Measurements from ENCODE around the gene HOATZ.

The HOATZ gene

DNA sequence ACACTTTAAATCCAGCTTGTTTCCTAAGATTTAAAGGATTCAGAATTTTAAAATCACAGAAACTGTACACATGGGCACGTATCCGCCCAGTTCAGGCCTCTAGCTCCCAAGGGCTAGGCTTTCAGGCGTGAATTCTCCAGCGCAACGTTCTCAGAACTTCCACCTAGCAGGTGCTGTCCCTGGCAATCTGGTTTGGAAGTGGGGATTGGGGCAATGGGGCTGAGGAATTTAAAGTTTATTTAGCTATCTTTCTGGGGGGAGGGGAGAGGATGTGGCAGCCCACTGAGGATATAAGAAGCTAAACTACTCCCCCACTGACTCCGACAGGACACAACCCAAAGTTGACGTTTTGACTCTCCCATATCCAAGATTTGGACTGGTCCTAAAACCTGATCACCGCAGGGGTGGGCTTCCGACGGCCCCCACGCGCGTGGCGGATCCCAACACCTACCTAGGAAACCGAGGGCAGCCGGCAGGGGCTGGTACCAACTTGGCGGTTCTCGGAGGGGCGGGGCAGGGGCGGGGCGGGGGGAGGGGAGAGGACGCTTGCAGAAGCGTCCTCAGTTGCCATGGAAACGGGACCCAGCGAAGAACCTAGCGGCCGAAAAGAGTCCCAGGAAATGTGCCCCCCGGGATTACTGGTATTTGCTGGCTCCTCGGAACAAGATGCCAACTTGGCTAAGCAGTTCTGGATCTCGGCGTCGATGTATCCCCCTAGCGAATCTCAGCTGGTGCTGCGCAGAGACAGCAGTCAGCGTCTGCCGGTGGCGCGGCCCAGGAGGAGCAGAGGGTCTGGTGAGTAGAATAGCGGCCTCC is at the start of gene HOATZ:
TSS of gene HOATZ (plus strand) at position 563 of the 816 bp plus-strand sequence. CDS start at position 570, 7 bp downstream.
- DNase-seq (ENCODE audit: low read depth), result no peak

DNA sequence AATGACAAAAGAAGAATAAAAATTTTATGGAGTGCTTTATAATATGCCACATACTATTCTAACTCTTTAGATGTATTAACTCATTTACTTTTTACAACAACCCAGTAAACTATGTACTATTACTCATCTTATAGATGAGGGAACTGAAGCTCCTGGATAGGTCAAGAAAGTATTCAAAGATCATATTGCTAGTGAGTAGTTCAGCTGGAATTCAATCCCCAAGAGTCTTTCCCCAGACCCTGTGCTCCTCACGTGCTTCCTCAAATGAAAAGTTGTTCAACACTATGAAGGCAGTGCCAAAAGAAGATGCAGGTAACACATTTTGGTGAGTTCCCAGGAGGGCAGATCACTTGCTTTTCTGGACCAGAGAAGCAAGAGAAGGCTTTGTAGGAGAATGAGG is 49.2 kb upstream of the HOATZ start:
- DNase-seq (ENCODE audit: low read depth), result no peak

DNA sequence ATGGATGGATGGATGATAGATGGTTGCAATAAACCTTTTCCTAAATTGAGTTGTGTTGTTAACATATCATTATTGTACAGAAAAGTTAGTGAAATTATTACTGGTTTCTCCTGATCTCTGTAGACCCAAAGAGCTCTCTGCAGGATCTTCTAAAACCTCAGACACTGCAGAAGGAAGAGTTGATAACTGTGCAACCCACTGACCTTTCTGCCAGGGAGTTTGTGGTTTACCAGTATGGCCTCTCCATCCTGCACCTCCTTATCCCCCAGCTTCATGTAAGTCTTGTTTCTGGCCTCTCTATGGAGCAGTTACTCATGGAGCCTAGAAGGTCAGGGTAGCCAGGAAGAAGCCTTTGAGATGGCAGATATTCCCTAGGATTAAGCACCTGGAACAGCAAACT is 48.0 kb upstream of the HOATZ start:
- no peak for DNase-seq (ENCODE audit: low read depth)

- no peak for DNase-seq (ENCODE audit: low read depth)
Measured at GRCh38 chr11:111469200-111469599, 45.4 kb upstream of the HOATZ start.

DNA sequence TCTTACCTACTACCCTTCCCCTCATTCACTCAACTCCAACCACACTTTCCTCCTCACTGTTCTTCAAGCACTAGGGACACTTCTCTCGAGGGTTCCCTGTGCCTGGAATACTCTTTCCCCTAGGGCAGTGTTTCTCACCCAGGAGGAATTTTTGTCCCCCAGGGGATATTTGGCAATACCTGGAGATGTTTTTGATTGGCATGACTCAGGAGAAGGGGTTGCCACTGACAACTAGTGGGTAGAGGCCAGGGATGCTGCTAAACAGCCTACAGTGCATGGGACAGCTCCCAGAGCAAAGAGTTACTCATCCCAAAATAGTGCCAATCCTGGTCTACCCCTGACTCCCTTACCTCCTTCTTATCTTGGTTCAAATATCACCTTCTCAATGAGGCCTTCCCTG is 42.4 kb upstream of the HOATZ start:
- DNase-seq (ENCODE audit: low read depth), result no peak

DNA sequence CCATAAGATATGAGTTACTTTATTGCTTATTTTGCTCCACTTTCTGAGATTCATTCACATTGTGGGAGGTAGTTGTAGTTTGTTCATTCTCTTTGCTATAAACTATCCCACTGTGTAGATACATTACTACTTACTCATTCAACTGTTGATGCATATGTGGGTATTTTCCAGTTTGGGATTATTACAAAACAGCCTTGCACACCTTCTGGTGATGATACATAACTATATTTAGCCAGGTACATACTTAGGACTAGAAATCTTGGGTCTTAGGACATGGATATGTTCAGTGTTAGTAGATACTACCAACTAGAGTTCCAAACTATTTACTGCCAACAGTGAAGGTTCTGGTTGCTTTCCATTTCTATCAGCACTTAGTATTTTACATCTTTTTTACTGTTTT is 40.1 kb upstream of the HOATZ start:
- DNase-seq (ENCODE audit: low read depth), result no peak

- DNase-seq (ENCODE audit: low read depth), result no peak
Measured at GRCh38 chr11:111476366-111476765, 38.2 kb upstream of the HOATZ start.

GRCh38 chr11:111476956-111477355 is 37.6 kb upstream of the HOATZ start:
- DNase-seq (ENCODE audit: low read depth), result no peak

GRCh38 chr11:111477898-111478297 is 36.7 kb upstream of the HOATZ start:
- DNase-seq (ENCODE audit: low read depth), result no peak

GRCh38 chr11:111479666-111480065 is 34.9 kb upstream of the HOATZ start:
- DNase-seq (ENCODE audit: low read depth), result no peak

DNA sequence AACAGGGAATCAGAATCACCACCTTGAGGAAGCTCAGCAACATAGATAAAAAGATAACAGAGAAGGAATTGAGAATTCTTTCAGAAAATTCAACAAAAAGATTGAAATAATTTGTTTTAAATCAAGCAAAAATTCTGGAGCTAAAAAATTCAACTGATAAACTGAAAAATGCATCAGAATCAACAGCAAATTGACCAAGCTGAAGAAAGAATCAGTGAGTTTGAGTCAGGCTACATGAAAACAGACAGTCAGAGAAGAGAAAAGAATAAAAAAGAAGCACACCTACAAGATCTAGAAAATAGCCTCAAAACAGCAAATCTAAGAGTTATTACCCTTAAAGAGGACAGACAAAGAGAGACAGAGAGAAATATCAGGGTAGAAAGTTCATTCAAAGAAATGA is 31.1 kb upstream of the HOATZ start:
- DNase-seq (ENCODE audit: low read depth), result no peak

- DNase-seq (ENCODE audit: low read depth), result no peak
Measured at GRCh38 chr11:111490496-111490895, 24.1 kb upstream of the HOATZ start.

DNA sequence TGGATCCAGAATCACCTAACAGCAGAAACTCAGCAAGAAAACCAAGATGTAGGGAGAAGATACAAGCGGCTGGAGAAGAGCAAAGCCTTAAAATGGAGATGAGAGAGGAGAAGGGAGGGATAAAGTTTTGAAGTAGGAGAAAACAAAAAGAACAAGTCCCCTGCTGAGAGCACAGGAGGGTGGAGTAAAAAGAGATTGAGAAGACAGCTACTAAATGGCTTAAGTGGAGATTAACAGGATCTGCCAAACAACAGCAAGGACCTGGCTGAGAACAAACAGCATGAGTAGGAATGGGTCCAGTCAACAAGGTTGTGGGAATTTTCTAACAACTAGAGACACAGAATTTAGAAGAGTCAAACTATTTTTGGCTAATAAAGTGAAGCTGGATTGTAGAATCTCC is 20.5 kb upstream of the HOATZ start:
- DNase-seq (ENCODE audit: low read depth), result no peak

- DNase-seq (ENCODE audit: low read depth), result no peak
Measured at GRCh38 chr11:111499483-111499882, 15.1 kb upstream of the HOATZ start.

GRCh38 chr11:111500481-111500880 is 14.1 kb upstream of the HOATZ start:
- DNase-seq (ENCODE audit: low read depth), result no peak

DNA sequence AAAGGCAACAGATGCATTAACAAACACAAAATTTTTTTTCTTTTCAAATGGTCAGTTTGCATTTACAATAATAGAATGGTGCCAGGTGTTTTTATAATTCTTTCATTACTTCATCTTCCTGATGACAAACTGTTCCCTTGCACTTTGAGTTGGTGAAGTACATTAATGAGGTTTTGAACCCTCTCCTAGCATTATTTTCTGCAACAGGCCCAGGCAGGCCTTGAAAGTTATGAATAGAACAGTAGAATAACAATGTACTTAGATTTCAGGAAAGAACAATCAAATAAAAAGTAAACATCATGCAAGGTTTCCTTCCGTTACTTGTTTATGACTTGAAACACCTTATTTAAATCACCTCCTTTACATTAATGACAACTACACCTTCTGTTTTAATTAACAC is 12.0 kb upstream of the HOATZ start:
- DNase-seq (ENCODE audit: low read depth), result no peak

GRCh38 chr11:111510311-111510710 is 4.3 kb upstream of the HOATZ start:
- no peak for DNase-seq (ENCODE audit: low read depth)

- DNase-seq (ENCODE audit: low read depth), result peak; percentile 4
Measured at GRCh38 chr11:111512296-111513239, 2.0 kb upstream of the HOATZ start, which contains the start of gene BTG4. Gene BTG4 (minus strand): TSS chr11:111512386. CDS start chr11:111498776, 13,610 bp downstream.

DNA sequence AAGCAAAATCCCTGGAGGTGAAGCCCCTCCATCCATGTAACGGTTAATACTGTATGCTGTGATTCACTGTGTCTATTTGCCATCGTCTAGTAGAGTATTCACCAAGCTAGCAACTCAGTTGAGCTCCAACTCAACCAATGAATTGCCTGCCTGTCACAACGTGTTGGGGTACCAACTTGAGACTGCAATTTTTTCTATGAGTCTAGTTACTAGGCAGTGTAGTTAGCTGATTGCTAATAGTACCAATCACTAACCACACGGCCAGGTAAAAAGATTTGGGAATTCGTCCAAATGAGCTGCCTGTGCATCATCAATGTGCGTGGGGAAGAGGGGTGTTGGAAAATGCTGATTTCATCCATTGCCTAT is 1.4 kb upstream of the HOATZ start:
- DNase-seq (ENCODE audit: low read depth), result no peak

DNA sequence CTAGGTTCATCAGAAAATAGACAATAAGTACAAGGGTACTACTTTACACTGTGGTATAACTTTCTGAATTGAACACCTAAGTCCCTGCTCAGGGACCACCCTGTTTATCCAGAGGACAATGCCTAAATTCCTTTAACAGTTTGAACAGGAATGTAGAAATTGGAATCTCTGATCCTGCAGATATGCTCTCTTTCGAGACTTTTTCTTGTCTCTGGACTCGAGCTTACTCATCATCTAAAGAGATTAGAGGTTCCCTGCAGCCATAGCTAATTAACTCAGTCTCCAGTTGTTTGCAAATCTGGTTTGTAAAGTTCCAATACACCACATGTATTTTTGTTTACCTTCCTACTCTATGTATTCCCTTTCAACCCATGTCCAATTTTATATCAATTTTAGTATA is 1.0 kb downstream of the HOATZ start:
- DNase-seq (ENCODE audit: low read depth), result no peak

- no peak for DNase-seq (ENCODE audit: low read depth)
Measured at GRCh38 chr11:111518668-111519067, 4.1 kb downstream of the HOATZ start.

DNA sequence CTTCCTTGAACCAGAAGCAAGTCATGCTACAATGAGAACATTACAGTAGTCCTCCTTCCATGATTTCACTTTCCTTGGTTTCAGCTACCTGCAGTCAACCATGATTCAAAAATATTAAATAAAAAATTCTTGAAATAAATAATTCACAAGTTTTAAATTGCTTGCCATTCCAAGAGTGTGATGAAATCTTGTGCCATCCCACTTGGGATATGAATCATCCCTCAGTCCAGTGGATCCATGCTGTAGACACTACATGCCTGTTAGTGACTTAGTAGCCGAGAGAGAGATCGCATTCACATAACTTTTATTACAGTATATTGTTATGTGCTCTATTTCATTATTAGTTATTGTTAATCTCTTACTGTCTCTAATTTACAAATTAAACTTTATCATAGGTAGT is 6.0 kb downstream of the HOATZ start:
- DNase-seq (ENCODE audit: low read depth), result no peak

GRCh38 chr11:111521135-111521534 is 6.6 kb downstream of the HOATZ start:
- DNase-seq (ENCODE audit: low read depth), result no peak
